Measurements from ENCODE around the gene TEAD2.
"Not testable (repeated sequence)": the region's sequence is repeated elsewhere in the genome, so short reads cannot be mapped to it uniquely, and the experiment has no call there.

The TEAD2 gene

GRCh38 chr19:49344505-49345423, 17.5 kb downstream of the TEAD2 start:
- no peak for DNase-seq

GRCh38 chr19:49343123-49343522, 19.1 kb downstream of the TEAD2 start:
- no peak for DNase-seq

GRCh38 chr19:49342291-49342721, 19.9 kb downstream of the TEAD2 start:
- DNase-seq, result no peak

GRCh38 chr19:49340865-49341718, 21.1 kb downstream of the TEAD2 start:
- DNase-seq, result no peak

- no peak for DNase-seq
These were observed 21.9 kb downstream of the TEAD2 start for GRCh38 chr19:49340069-49340864.

GRCh38 chr19:49339301-49340068, 22.7 kb downstream of the TEAD2 start:
- DNase-seq, result no peak

- peak; percentile 29 for DNase-seq
These were observed 23.4 kb downstream of the TEAD2 start for GRCh38 chr19:49338691-49339300.

- no peak for DNase-seq
These were observed 24.1 kb downstream of the TEAD2 start for GRCh38 chr19:49338023-49338677.

GRCh38 chr19:49337267-49338022, 24.8 kb downstream of the TEAD2 start:
- no peak for DNase-seq

GRCh38 chr19:49336482-49337266, 25.5 kb downstream of the TEAD2 start:
- DNase-seq, result no peak

- peak; percentile 41 for DNase-seq
These were observed 26.3 kb downstream of the TEAD2 start for GRCh38 chr19:49335784-49336481.

GRCh38 chr19:49335071-49335783, 27.0 kb downstream of the TEAD2 start, which contains the start of gene CD37:
CD37 (plus strand) TSS chr19:49335406; CDS start chr19:49335541, 135 bp downstream.
- DNase-seq, result peak; percentile 55

GRCh38 chr19:49333811-49334288, 28.4 kb downstream of the TEAD2 start:
- DNase-seq, result peak; percentile 75

GRCh38 chr19:49333418-49333805, 28.8 kb downstream of the TEAD2 start:
- DNase-seq, result no peak

- DNase-seq, result not testable (repeated sequence)
These were observed 29.4 kb downstream of the TEAD2 start for GRCh38 chr19:49332691-49333417.

GRCh38 chr19:49331616-49332055, 30.6 kb downstream of the TEAD2 start:
- peak; percentile 76 for DNase-seq

GRCh38 chr19:49331187-49331586, 31.0 kb downstream of the TEAD2 start:
- not testable (repeated sequence) for DNase-seq

All from activated CD4-positive, alpha-beta T cell treated with anti-CD3 and anti-CD28 coated beads, Interleukin-2, amount 50 U/mL, for 16 hours (primary cell).